ENCODE measurements around the gene C2orf49. TPM values are rescaled to one million over a fixed set of nuclear protein-coding genes. Genes with fewer than 3 reads are reported as not detected.

C2orf49 gene
- total and polyA plus RNA-seq, 9 of the 15 experiments (the other 6 are each of a cell fraction or from before 2014, with no cell fraction given), result 17.9 to 38.2 (median 25.6) TPM

- FAIRE-seq (no peak), DNase-seq (ENCODE audit: extremely low read depth in 1 of 4, low spot score in 3 of 4) (peak in 1 of 4 experiments; percentile 45), ATAC-seq (peak; percentile 8)
- ChIA-PET CTCF (ENCODE audit: low intra/inter-chr PET ratio) (no interaction called here), POLR2A (interaction anchor here (0.5 to 3.5 kb wide), 8 partner anchors 9 to 853 kb away, joined by 3 to 20 read pairs (median 4); partner anchors contain the start of gene C2orf49)
- H3K4me2 ChIP-seq (ENCODE audit: insufficient read depth, low read length), result peak overlapping the region; percentile 100
- peaks cover 67% of the 10 kb centered on the region for H3K79me2 ChIP-seq (ENCODE audit: control insufficient read depth, insufficient read depth, low read length)
- H3K27me3 ChIP-seq (ENCODE audit: control insufficient read depth in 2 of 2, insufficient read depth in 2 of 2, low read length in 2 of 2), result no peaks in the 10 kb centered on the region
- in situ Hi-C loops (cut with MboI), result no loop called here
- 0 out of 2 replicates have a peak, but pooled peaks cover 1% of the 10 kb centered on the region for H4K20me1 ChIP-seq (replicated peaks; ENCODE audit: control insufficient read depth, insufficient read depth, low read length)
- peak overlapping the region; percentile 72 for H3K27ac ChIP-seq (ENCODE audit: extremely low read depth, low read depth, low read length)
- H3K9ac ChIP-seq (ENCODE audit: insufficient read depth in 1 of 2, low read depth in 2 of 2, low read length in 2 of 2), result peak overlapping the region; percentile 79 to 87
- WGBS (ENCODE audit: insufficient coverage, low coverage, missing lambda C conversion rate), result 19% methylated on average over 15 of the region's 16 CpGs
- H3K36me3 ChIP-seq (ENCODE audit: control insufficient read depth, insufficient read depth, low read length), result peaks cover 21% of the 10 kb centered on the region; the same call in 2 of the 3 replicates
- H3K9me3 ChIP-seq (replicated peaks; ENCODE audit: control insufficient read depth, insufficient read depth, low read depth, low read length), result no peaks in the 10 kb centered on the region
- peak overlapping the region; percentile 89 for H2AFZ ChIP-seq (ENCODE audit: low read depth, low read length)
- intact Hi-C loops (cut with micrococcal nuclease), result no loop called here
- H3K4me3 ChIP-seq, result peak overlapping the region; percentile 59
- peaks cover 17 to 31% of the 10 kb centered on the region in 2 experiments for H3K4me1 ChIP-seq (replicated peaks in 1 of 2; ENCODE audit: control insufficient read depth in 2 of 2, insufficient read depth in 2 of 2, low read length in 2 of 2)
- H3K9me1 ChIP-seq (ENCODE audit: control insufficient read depth, insufficient read depth, low read length), result peaks cover 3% of the 10 kb centered on the region
- BruUV-seq (replicated peaks), result TSS peak; percentile 33
- TF ChIP-seq KDM1A (IDR thresholded peaks at IDR 0.05) (peak; percentile 60 to 72), NFE2L1 (tag; IDR thresholded peaks at IDR 0.05; ENCODE audit: borderline replicate concordance, low read depth) (no peak), PTBP1 (IDR thresholded peaks at IDR 0.05; ENCODE audit: low read depth, low read length) (peak; percentile 90), NKRF (IDR thresholded peaks at IDR 0.05; ENCODE audit: borderline replicate concordance) (0 out of 2 replicates have a peak, but pooled peaks have one; percentile 34), HDAC2 (IDR thresholded peaks at IDR 0.05) (peak; percentile 41; the same call in 1 of the 2 replicates), NCOA1 (IDR thresholded peaks at IDR 0.05; ENCODE audit: low read depth) (peak; percentile 15; the same call in 1 of the 2 replicates), ZNF511 (CRISPR knock-in tag; IDR thresholded peaks at IDR 0.05) (peak; percentile 44; the same call in 1 of the 2 replicates), STAG1 (CRISPR knock-in tag; IDR thresholded peaks at IDR 0.05; ENCODE audit: borderline replicate concordance) (0 out of 2 replicates have a peak, but pooled peaks have one; percentile 24), LEF1 (IDR thresholded peaks at IDR 0.05) (peak; percentile 44; the same call in 1 of the 2 replicates), ZBTB33 (CRISPR knock-in tag; IDR thresholded peaks at IDR 0.05) (no peak), CBX1 (IDR thresholded peaks at IDR 0.05; ENCODE audit: low read depth) (peak; percentile 73; the same call in 1 of the 2 replicates)
- TF ChIP-seq, protein P1, sequence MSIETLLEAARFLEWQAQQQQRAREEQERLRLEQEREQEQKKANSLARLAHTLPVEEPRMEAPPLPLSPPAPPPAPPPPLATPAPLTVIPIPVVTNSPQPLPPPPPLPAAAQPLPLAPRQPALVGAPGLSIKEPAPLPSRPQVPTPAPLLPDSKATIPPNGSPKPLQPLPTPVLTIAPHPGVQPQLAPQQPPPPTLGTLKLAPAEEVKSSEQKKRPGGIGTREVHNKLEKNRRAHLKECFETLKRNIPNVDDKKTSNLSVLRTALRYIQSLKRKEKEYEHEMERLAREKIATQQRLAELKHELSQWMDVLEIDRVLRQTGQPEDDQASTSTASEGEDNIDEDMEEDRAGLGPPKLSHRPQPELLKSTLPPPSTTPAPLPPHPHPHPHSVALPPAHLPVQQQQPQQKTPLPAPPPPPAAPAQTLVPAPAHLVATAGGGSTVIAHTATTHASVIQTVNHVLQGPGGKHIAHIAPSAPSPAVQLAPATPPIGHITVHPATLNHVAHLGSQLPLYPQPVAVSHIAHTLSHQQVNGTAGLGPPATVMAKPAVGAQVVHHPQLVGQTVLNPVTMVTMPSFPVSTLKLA (conservative IDR thresholded peaks at IDR 0.05), result peak; percentile 64 to 71
- TF ChIP-seq, protein P2, sequence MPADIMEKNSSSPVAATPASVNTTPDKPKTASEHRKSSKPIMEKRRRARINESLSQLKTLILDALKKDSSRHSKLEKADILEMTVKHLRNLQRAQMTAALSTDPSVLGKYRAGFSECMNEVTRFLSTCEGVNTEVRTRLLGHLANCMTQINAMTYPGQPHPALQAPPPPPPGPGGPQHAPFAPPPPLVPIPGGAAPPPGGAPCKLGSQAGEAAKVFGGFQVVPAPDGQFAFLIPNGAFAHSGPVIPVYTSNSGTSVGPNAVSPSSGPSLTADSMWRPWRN (IDR thresholded peaks at IDR 0.05; ENCODE audit: low read depth), result peak; percentile 77
Observed at GRCh38 chr2:105328281-105329196, 8.8 kb upstream of the C2orf49 start.

Data from K562 (cell line).